ENCODE measurements around the gene CYFIP1. TPM values are rescaled to one million over a fixed set of nuclear protein-coding genes. Genes with fewer than 3 reads are reported as not detected.

CYFIP1 gene
- total RNA-seq, 2 donors from 2014 or later, result 116 to 119 TPM

- intact Hi-C loops (cut with DNase I), result no loop called here
- no peak for DNase-seq (ENCODE audit: low spot score)
Measured at GRCh38 chr15:22880068-22880980, 99.8 kb downstream of the CYFIP1 start.

GRCh38 chr15:22878103-22878502, 102.1 kb downstream of the CYFIP1 start:
- intact Hi-C loops (cut with DNase I), result no loop called here
- DNase-seq (ENCODE audit: low spot score), result no peak

GRCh38 chr15:22877607-22878006, 102.6 kb downstream of the CYFIP1 start:
- no peak for DNase-seq (ENCODE audit: low spot score)
- intact Hi-C loops (cut with DNase I), result no loop called here

- DNase-seq (ENCODE audit: low spot score), result no peak
- intact Hi-C loops (cut with DNase I), result no loop called here
Measured at GRCh38 chr15:22877117-22877516, 103.1 kb downstream of the CYFIP1 start.

GRCh38 chr15:22874966-22875365, 105.2 kb downstream of the CYFIP1 start:
- intact Hi-C loops (cut with DNase I), result no loop called here
- no peak for DNase-seq (ENCODE audit: low spot score)

GRCh38 chr15:22874256-22874655, 105.9 kb downstream of the CYFIP1 start:
- intact Hi-C loops (cut with DNase I), result no loop called here

GRCh38 chr15:22873841-22874240, 106.3 kb downstream of the CYFIP1 start:
- intact Hi-C loops (cut with DNase I), result no loop called here
- DNase-seq (ENCODE audit: low spot score), result no peak

More at GRCh38 chr15:22874256-22874655, 105.9 kb downstream of the CYFIP1 start:
- no peak for DNase-seq (ENCODE audit: low spot score)

GRCh38 chr15:22872936-22873701, 107.0 kb downstream of the CYFIP1 start:
- DNase-seq (ENCODE audit: low spot score), result no peak
- intact Hi-C loops (cut with DNase I), result no loop called here

- intact Hi-C loops (cut with DNase I), result no loop called here
- DNase-seq (ENCODE audit: low spot score), result no peak
Measured at GRCh38 chr15:22871481-22872086, 108.6 kb downstream of the CYFIP1 start.

GRCh38 chr15:22870865-22871264, 109.3 kb downstream of the CYFIP1 start:
- no peak for DNase-seq (ENCODE audit: low spot score)
- intact Hi-C loops (cut with DNase I), result no loop called here

- DNase-seq (ENCODE audit: low spot score), result no peak
- intact Hi-C loops (cut with DNase I), result no loop called here
Measured at GRCh38 chr15:22869856-22870255, 110.3 kb downstream of the CYFIP1 start.

- intact Hi-C loops (cut with DNase I), result no loop called here
- no peak for DNase-seq (ENCODE audit: low spot score)
Measured at GRCh38 chr15:22868928-22869327, 111.2 kb downstream of the CYFIP1 start.

GRCh38 chr15:22868495-22868894, 111.7 kb downstream of the CYFIP1 start:
- no peak for DNase-seq (ENCODE audit: low spot score)
- intact Hi-C loops (cut with DNase I), result no loop called here

GRCh38 chr15:22867886-22868285, 112.3 kb downstream of the CYFIP1 start:
- intact Hi-C loops (cut with DNase I), result no loop called here
- DNase-seq (ENCODE audit: low spot score), result no peak

GRCh38 chr15:22866079-22866478, 114.1 kb downstream of the CYFIP1 start:
- intact Hi-C loops (cut with DNase I), result no loop called here
- DNase-seq (ENCODE audit: low spot score), result no peak

- intact Hi-C loops (cut with DNase I), result no loop called here
- no peak for DNase-seq (ENCODE audit: low spot score)
Measured at GRCh38 chr15:22863356-22863755, 116.8 kb downstream of the CYFIP1 start.

- DNase-seq (ENCODE audit: low spot score), result no peak
- intact Hi-C loops (cut with DNase I), result no loop called here
Measured at GRCh38 chr15:22861161-22861560, 119.0 kb downstream of the CYFIP1 start.

GRCh38 chr15:22856659-22857058, 123.5 kb downstream of the CYFIP1 start:
- intact Hi-C loops (cut with DNase I), result no loop called here
- DNase-seq (ENCODE audit: low spot score), result no peak

GRCh38 chr15:22855791-22856190, 124.4 kb downstream of the CYFIP1 start:
- no peak for DNase-seq (ENCODE audit: low spot score)
- intact Hi-C loops (cut with DNase I), result no loop called here

GRCh38 chr15:22851513-22851912, 128.7 kb downstream of the CYFIP1 start:
- intact Hi-C loops (cut with DNase I), result no loop called here
- no peak for DNase-seq (ENCODE audit: low spot score)
